HepG2 (cell line): ENCODE results near the gene GJC2. TPM values are rescaled to one million over a fixed set of nuclear protein-coding genes. Genes with fewer than 3 reads are reported as not detected.

Source experiments
- ATAC-seq: fragments of 200-7000 bp; cut with Tn5 transposase; 3 replicates; pipeline ENCODE4 v1.9.1; 2020; ENCODE audit warnings: mild to moderate bottlenecking, moderate library complexity
- Bru-seq: library from RNA; stranded (reverse); fragments of 400-500 nt; gene quantifications from one replicate; lab custom pipeline; 2021; lab: Mats Ljungman, UMichigan
- BruChase-seq, 2 experiments: library from RNA; stranded (reverse); fragments of 400-500 nt; gene quantifications; one replicate each; lab custom pipeline; 2021; lab: Mats Ljungman, UMichigan
- BruUV-seq: library from RNA; stranded (reverse); fragments of 400-500 nt; replicated peaks from 2 replicates; lab custom pipeline; 2021; lab: Mats Ljungman, UMichigan
- CTCF ChIA-PET: fragments of 300-600 bp; formaldehyde crosslinking; extraction: SDS; loops from one replicate; lab custom pipeline; 2021; ENCODE audit warnings: low total read pairs, inconsistent platforms, low intra/inter-chr PET ratio; lab: Yijun Ruan, JAX
- POLR2A ChIA-PET: fragments of 350-600 bp; sonication (Branson Sonifier 250); formaldehyde crosslinking; loops from one replicate; lab custom pipeline; 2020; ENCODE audit warnings: antibody characterized with exemption, inconsistent platforms; lab: Yijun Ruan, JAX
- DNase-seq: peaks from one replicate; pipeline ENCODE4 v3.0.0-alpha.2; 2015; ENCODE audit warnings: low spot score
- FAIRE-seq: peaks from 3 replicates; lab custom pipeline; 2011; peaks lifted over from hg19 to GRCh38; lab: Jason Lieb, UNC
- H2AFZ ChIP-seq: one replicate; pipeline ENCODE4 v1.6.1; 2011; ENCODE audit warnings: low read length, inconsistent platforms
- H3K27ac ChIP-seq: fragments of 300-600 bp; 3 replicates; pipeline ENCODE4 v1.8.0; 2011; ENCODE audit warnings: mixed run types, mild to moderate bottlenecking, mixed read lengths, low read length, inconsistent platforms; ENCODE audit not compliant: insufficient read depth; ENCODE audit errors: extremely low read length
- H3K27me3 ChIP-seq, 2 experiments: fragments of 200-600 bp in 1 of 2; 2 replicates in 1 of 2; 3 replicates in 1 of 2; pipeline versions ENCODE4 v1.6.0 to v1.8.0; 2011; ENCODE audit warnings: low read length in 2 of 2, mild to moderate bottlenecking in 2 of 2, moderate library complexity in 2 of 2, inconsistent platforms in 1 of 2; ENCODE audit not compliant: insufficient read depth in 2 of 2, control insufficient read depth in 1 of 2
- H3K36me3 ChIP-seq, 2 experiments: fragments of 200-600 bp in 1 of 2; replicated peaks in 1 of 2; 2 replicates in 1 of 2; 3 replicates in 1 of 2; pipeline versions ENCODE4 v1.5.1 to v1.8.0; 2011; ENCODE audit warnings: low read length in 2 of 2, inconsistent platforms in 1 of 2; ENCODE audit not compliant: insufficient read depth in 2 of 2, control insufficient read depth in 1 of 2
- H3K4me1 ChIP-seq: 2 replicates; pipeline ENCODE4 v1.5.1; 2012; ENCODE audit warnings: low read length, inconsistent platforms; ENCODE audit not compliant: insufficient read depth
- H3K4me2 ChIP-seq: 2 replicates; pipeline ENCODE4 v1.6.0; 2011; ENCODE audit warnings: low read depth, low read length, inconsistent platforms
- H3K4me3 ChIP-seq, 3 experiments: fragments of 200-600 bp in 1 of 3; sonication (generic), shearing (Covaris generic) in 1 of 3; replicated peaks in 1 of 3; 2 replicates each; pipeline ENCODE4 v1.5.1; 2011 to 2016; ENCODE audit warnings: low read length in 3 of 3, inconsistent platforms in 2 of 3, low read depth in 2 of 3, mild to moderate bottlenecking in 2 of 3, control low read depth in 1 of 3, mixed read lengths in 1 of 3; ENCODE audit not compliant: insufficient read depth in 1 of 3
- H3K79me2 ChIP-seq: one replicate; pipeline ENCODE4 v1.6.1; 2011; ENCODE audit warnings: low read length, inconsistent platforms; ENCODE audit not compliant: insufficient read depth
- H3K9ac ChIP-seq: 2 replicates; pipeline ENCODE4 v1.6.0; 2011; ENCODE audit warnings: mild to moderate bottlenecking, low read depth, low read length, inconsistent platforms; ENCODE audit not compliant: insufficient read depth
- H3K9me3 ChIP-seq: 2 replicates; pipeline ENCODE4 v1.5.1; 2012; ENCODE audit warnings: mild to moderate bottlenecking, low read length
- H4K20me1 ChIP-seq: 2 replicates; pipeline ENCODE4 v1.6.0; 2011; ENCODE audit warnings: inconsistent platforms, mild to moderate bottlenecking, low read length, moderate library complexity; ENCODE audit not compliant: insufficient read depth
- ARID2 ChIP-seq: sonication (generic); formaldehyde crosslinking; IDR thresholded peaks from 2 replicates; pipeline ENCODE4 v1.8.1; 2022; ENCODE audit warnings: mild to moderate bottlenecking, missing genetic modification reagents, borderline replicate concordance
- PCBP2 ChIP-seq: fragments of 200-400 bp; formaldehyde crosslinking; optimal IDR thresholded peaks from 2 replicates; pipeline ENCODE3; 2018; ENCODE audit warnings: low read length, low read depth; ENCODE audit not compliant: poor library complexity, severe bottlenecking
- PPARG ChIP-seq: conservative IDR thresholded peaks from 2 replicates; pipeline ENCODE4 v1.6.1; 2016; ENCODE audit warnings: missing biosample characterization, missing genetic modification reagents
- SPEN ChIP-seq: sonication (generic); formaldehyde crosslinking; IDR thresholded peaks from 2 replicates; pipeline ENCODE4 v1.5.1; 2020; ENCODE audit warnings: low read depth, mild to moderate bottlenecking, missing genetic modification reagents
- ZNF20 ChIP-seq: sonication (generic); formaldehyde crosslinking; IDR thresholded peaks from 2 replicates; pipeline ENCODE4 v1.4.0; 2020; ENCODE audit warnings: mild to moderate bottlenecking, moderate library complexity, missing genetic modification reagents
- ZNF253 ChIP-seq: sonication (generic); formaldehyde crosslinking; IDR thresholded peaks from 2 replicates; pipeline ENCODE4 v1.8.0; 2022; ENCODE audit warnings: mild to moderate bottlenecking, missing genetic modification reagents, borderline replicate concordance
- ZNF629 ChIP-seq: sonication (generic); formaldehyde crosslinking; conservative IDR thresholded peaks from 2 replicates; pipeline ENCODE4 v1.5.0; 2020; ENCODE audit warnings: missing genetic modification reagents
- ZNF644 ChIP-seq: IDR thresholded peaks from 2 replicates; pipeline ENCODE4 v1.6.1; 2016; ENCODE audit warnings: low read depth
- WGBS: methylation state at CpG from one replicate; pipeline ENCODE4 v1.1.6; 2017; ENCODE audit warnings: low lambda C conversion rate; 5-methylcytosine and 5-hydroxymethylcytosine counted together
- in situ Hi-C: cut with HindIII; loops from 2 replicates; pipeline ENCODE4 v1.10.0; 2017; ENCODE audit warnings: low pct_unique_long_range_greater_than_20kb; ENCODE audit not compliant: extremely low pct_ligation_motif_present
- intact Hi-C: fragments of 100-400 bp; cut with micrococcal nuclease; formaldehyde crosslinking; loops from one replicate; pipeline ENCODE4 v1.10.0; 2022; ENCODE audit not compliant: unreplicated experiment
- long read RNA-seq, 2 experiments: library from RNA in 1 of 2; library from polyadenylated mRNA in 1 of 2; stranded (forward) in 1 of 2; unstranded in 1 of 2; transcript quantifications; one replicate each; pipeline ENCODE4 v2.0.0, GENCODE V29; 2019 to 2022
- polyA minus RNA-seq, 3 experiments: library from RNA; depleted of rRNA, polyadenylated mRNA; stranded (reverse); fragments of >200 nt; gene quantifications; 2 replicates each; pipeline ENCODE4 v1.2.3, GENCODE V29; 2011; ENCODE audit warnings: low replicate concordance in 1 of 3
- polyA plus RNA-seq, 8 experiments: library from polyadenylated mRNA; depleted of rRNA in 3 of 8; stranded (reverse) in 7 of 8; unstranded in 1 of 8; fragments of >200 nt; fragmentation: Illumina TruSeq in 4 of 8; extraction: Trizol in 4 of 8; gene quantifications; 2 replicates each; pipeline versions ENCODE4 v1.2.1 to v1.2.3, GENCODE V29; 2011 to 2016; ENCODE audit warnings: low read depth in 4 of 8, missing spikeins in 1 of 8, mixed read lengths in 1 of 8; ENCODE audit not compliant: insufficient read depth in 1 of 8
- total RNA-seq, 5 experiments: library from RNA; depleted of rRNA; stranded (reverse); fragments of >200 nt; fragmentation: Illumina TruSeq; extraction: Trizol; gene quantifications; 2 replicates each; pipeline ENCODE4 v1.2.3, GENCODE V29; 2016; ENCODE audit warnings: low read depth in 1 of 5
- TF ChIP-seq, protein P1 (sequence below): IDR thresholded peaks from 2 replicates; pipeline ENCODE4 v1.6.1; 2016; ENCODE audit warnings: control low read depth
- TF ChIP-seq, protein P2 (sequence below): sonication (generic); formaldehyde crosslinking; IDR thresholded peaks from 2 replicates; pipeline ENCODE4 v1.4.0; 2020; ENCODE audit warnings: missing genetic modification reagents
- TF ChIP-seq, protein P3 (sequence below): sonication (generic); IDR thresholded peaks from 2 replicates; pipeline ENCODE4 v1.6.1; 2016; ENCODE audit warnings: low read depth, borderline replicate concordance
- TF ChIP-seq, protein P4 (sequence below): sonication (generic); formaldehyde crosslinking; IDR thresholded peaks from 2 replicates; pipeline ENCODE4 v1.8.1; 2023; ENCODE audit warnings: mild to moderate bottlenecking, inconsistent platforms, moderate library complexity, missing genetic modification reagents, borderline replicate concordance

The GJC2 gene
- total RNA-seq (2016; rRNA removed; fragmentation: Illumina TruSeq; extraction: Trizol) (1.6 and 3.8 TPM in 2 replicates), polyA plus RNA-seq (2011; rRNA removed) (1.6 and 2.5 TPM in 2 replicates), polyA minus RNA-seq (2011; rRNA and poly(A)+ RNA removed; ENCODE audit: low replicate concordance) (0.65 and 7.9 TPM in 2 replicates), Bru-seq, nascent RNA (percentile 45 among the genes with signal in this experiment), BruChase-seq, experiment 1, labeled RNA remaining after a 6-hour chase (percentile 56 among the genes with signal in this experiment), BruChase-seq, experiment 2, labeled RNA remaining after a 2-hour chase (percentile 48 among the genes with signal in this experiment)
- 0.79 and 1.0 TPM in 2 replicates for total RNA-seq (2016; cell fraction: cytosol; rRNA removed; fragmentation: Illumina TruSeq; extraction: Trizol; ENCODE audit: low read depth)
- 1.5 and 3.8 TPM in 2 replicates for total RNA-seq (2016; cell fraction: insoluble cytoplasmic fraction; rRNA removed; fragmentation: Illumina TruSeq; extraction: Trizol)
- 1.4 and 2.0 TPM in 2 replicates for total RNA-seq (2016; cell fraction: membrane; rRNA removed; fragmentation: Illumina TruSeq; extraction: Trizol)
- 2.3 and 2.4 TPM in 2 replicates for total RNA-seq (2016; cell fraction: nucleus; rRNA removed; fragmentation: Illumina TruSeq; extraction: Trizol)
- polyA plus RNA-seq (2011; cell fraction: cytosol; rRNA removed), result 1.4 and 3.3 TPM in 2 replicates
- polyA plus RNA-seq (2011; cell fraction: nucleus; rRNA removed), result 3.1 and 3.8 TPM in 2 replicates
- 2.5 and 2.9 TPM in 2 replicates for polyA plus RNA-seq (2012)
- 0.48 and 0.51 TPM in 2 replicates for polyA plus RNA-seq (2016; cell fraction: cytosol; fragmentation: Illumina TruSeq; extraction: Trizol; ENCODE audit: low read depth)
- polyA plus RNA-seq (2016; cell fraction: insoluble cytoplasmic fraction; fragmentation: Illumina TruSeq; extraction: Trizol; ENCODE audit: low read depth), result 1.7 and 1.8 TPM in 2 replicates
- 1.2 and 1.3 TPM in 2 replicates for polyA plus RNA-seq (2016; cell fraction: membrane; fragmentation: Illumina TruSeq; extraction: Trizol; ENCODE audit: low read depth)
- polyA plus RNA-seq (2016; cell fraction: nucleus; fragmentation: Illumina TruSeq; extraction: Trizol; ENCODE audit: insufficient read depth, low read depth), result 3.1 and 3.7 TPM in 2 replicates
- polyA minus RNA-seq (2011; cell fraction: cytosol; rRNA and poly(A)+ RNA removed), result 2.4 and 5.1 TPM in 2 replicates
- polyA minus RNA-seq (2011; cell fraction: nucleus; rRNA and poly(A)+ RNA removed), result 2.4 and 2.7 TPM in 2 replicates
- long read RNA-seq, experiment 1, result 0 reads
- long read RNA-seq, experiment 2, transcript GJC2-201 (2 exons, 2,243 nt), result major isoform, 22 of 52 reads
- long read RNA-seq, experiment 2, partial matches to known transcripts, result 0 of 52 reads
- long read RNA-seq, experiment 2, other reads (novel, unspliced or antisense), result 30 of 52 reads

DNA sequence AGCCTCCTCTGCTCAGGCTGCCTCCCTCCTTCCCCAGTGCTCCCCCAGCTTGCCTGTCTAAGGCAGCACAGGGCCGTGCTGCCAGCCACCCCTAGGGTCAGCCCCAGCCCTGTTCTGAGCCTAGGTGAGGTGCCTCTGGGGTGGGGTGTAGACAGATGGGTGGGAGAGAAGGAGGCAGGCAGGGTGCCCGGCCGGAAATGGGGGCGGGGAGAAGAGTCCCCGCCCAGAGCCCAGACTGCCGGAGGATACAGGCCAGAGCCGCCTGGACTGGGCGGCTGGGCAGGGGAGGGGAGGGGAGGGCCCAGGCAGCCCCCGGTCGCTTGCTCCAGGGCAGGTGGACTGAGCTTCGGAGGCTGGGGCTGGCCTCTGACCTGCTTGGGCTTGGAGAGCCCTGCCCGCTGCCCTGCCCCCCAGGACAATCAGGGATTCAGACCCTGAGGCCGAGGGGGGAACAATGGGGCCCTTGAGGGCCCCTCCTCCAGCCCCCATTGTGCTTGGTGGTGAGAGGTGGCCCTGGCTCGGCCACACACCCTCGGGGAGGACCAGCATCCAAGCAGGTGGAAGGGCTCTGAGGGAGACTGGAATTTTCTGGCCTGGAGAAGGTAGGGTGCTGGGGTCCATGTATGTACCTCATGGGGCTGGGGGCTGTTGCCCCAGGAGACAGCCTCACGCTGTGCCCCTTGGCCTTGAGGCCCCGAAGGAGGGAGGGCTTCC lies at the start of gene GJC2:
TSS of gene GJC2 (plus strand) at position 525 of the 714 bp plus-strand sequence. CDS start 7,829 bp downstream, outside the sequence.
- no peak within 1 kb of the TSS for H2AFZ ChIP-seq
- peak within 1 kb of the TSS; percentile 77 for H3K9ac ChIP-seq
- ATAC-seq (peak; percentile 75), FAIRE-seq (no peak), DNase-seq (peak; percentile 56)
- no peaks in the 10 kb centered on the region for H3K27me3 ChIP-seq
- POLR2A ChIA-PET, result interaction anchor here (1.3 to 7.9 kb wide), 4 partner anchors 9 to 16 kb away, joined by 4 to 72 read pairs (median 8); partner anchors contain the start of genes GUK1 and IBA57
- intact Hi-C loops (no loop called here), in situ Hi-C loops (no loop called here)
- H3K4me1 ChIP-seq, result peaks cover 37% of the 10 kb centered on the region
- H4K20me1 ChIP-seq, result peaks cover 9% of the 10 kb centered on the region; the same call in 1 of the 2 replicates
- H3K9me3 ChIP-seq, result no peaks in the 10 kb centered on the region
- WGBS, result no CpG with 5 or more reads among the region's 17 CpGs
- H3K4me2 ChIP-seq, result peak within 1 kb of the TSS; percentile 96
- H3K79me2 ChIP-seq, result peaks cover 22% of the 10 kb centered on the region
- H3K4me3 ChIP-seq, result peak within 1 kb of the TSS; percentile 54 to 78 (median 63)
- TSS peak; percentile 62 for BruUV-seq
- CTCF ChIA-PET, result no interaction called here
- peak within 1 kb of the TSS; percentile 73 for H3K27ac ChIP-seq
- peaks cover 2 to 17% of the 10 kb centered on the region in 2 experiments; a peak in 4 of 5 replicates for H3K36me3 ChIP-seq
- TF ChIP-seq ZNF644 (CRISPR knock-in tag) (no peak), SPEN (peak; percentile 38; the same call in 1 of the 2 replicates), ZNF253 (CRISPR knock-in tag) (0 out of 2 replicates have a peak, but pooled peaks have one; percentile 60), ZNF629 (0 out of 2 replicates have a peak, but pooled peaks have one; percentile 12), ARID2 (no peak), ZNF20 (CRISPR knock-in tag) (no peak), PCBP2 (no peak), PPARG (CRISPR knock-in tag) (peak; percentile 86)
- TF ChIP-seq, protein P1, sequence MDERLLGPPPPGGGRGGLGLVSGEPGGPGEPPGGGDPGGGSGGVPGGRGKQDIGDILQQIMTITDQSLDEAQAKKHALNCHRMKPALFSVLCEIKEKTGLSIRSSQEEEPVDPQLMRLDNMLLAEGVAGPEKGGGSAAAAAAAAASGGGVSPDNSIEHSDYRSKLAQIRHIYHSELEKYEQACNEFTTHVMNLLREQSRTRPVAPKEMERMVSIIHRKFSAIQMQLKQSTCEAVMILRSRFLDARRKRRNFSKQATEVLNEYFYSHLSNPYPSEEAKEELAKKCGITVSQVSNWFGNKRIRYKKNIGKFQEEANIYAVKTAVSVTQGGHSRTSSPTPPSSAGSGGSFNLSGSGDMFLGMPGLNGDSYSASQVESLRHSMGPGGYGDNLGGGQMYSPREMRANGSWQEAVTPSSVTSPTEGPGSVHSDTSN (CRISPR knock-in tag), result no peak
- TF ChIP-seq, protein P2, sequence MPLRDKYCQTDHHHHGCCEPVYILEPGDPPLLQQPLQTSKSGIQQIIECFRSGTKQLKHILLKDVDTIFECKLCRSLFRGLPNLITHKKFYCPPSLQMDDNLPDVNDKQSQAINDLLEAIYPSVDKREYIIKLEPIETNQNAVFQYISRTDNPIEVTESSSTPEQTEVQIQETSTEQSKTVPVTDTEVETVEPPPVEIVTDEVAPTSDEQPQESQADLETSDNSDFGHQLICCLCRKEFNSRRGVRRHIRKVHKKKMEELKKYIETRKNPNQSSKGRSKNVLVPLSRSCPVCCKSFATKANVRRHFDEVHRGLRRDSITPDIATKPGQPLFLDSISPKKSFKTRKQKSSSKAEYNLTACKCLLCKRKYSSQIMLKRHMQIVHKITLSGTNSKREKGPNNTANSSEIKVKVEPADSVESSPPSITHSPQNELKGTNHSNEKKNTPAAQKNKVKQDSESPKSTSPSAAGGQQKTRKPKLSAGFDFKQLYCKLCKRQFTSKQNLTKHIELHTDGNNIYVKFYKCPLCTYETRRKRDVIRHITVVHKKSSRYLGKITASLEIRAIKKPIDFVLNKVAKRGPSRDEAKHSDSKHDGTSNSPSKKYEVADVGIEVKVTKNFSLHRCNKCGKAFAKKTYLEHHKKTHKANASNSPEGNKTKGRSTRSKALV (CRISPR knock-in tag), result 0 out of 2 replicates have a peak, but pooled peaks have one; percentile 44
- TF ChIP-seq, protein P3, sequence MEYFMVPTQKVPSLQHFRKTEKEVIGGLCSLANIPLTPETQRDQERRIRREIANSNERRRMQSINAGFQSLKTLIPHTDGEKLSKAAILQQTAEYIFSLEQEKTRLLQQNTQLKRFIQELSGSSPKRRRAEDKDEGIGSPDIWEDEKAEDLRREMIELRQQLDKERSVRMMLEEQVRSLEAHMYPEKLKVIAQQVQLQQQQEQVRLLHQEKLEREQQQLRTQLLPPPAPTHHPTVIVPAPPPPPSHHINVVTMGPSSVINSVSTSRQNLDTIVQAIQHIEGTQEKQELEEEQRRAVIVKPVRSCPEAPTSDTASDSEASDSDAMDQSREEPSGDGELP, result peak; percentile 29; the same call in 1 of the 2 replicates
- TF ChIP-seq, protein P4, sequence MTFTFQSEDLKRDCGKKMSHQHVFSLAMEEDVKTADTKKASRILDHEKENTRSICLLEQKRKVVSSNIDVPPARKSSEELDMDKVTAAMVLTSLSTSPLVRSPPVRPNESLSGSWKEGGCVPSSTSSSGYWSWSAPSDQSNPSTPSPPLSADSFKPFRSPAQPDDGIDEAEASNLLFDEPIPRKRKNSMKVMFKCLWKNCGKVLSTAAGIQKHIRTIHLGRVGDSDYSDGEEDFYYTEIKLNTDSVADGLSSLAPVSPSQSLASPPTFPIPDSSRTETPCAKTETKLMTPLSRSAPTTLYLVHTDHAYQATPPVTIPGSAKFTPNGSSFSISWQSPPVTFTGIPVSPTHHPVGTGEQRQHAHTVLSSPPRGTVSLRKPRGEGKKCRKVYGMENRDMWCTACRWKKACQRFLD (CRISPR knock-in tag), result no peak
